Osteoblast (primary cell): ENCODE results near the gene ITGA2B. TPM values are rescaled to one million over a fixed set of nuclear protein-coding genes. Genes with fewer than 3 reads are reported as not detected.

Experiments
- DNase-seq: peaks from one replicate; pipeline ENCODE4 v3.0.0; 2011; ENCODE audit warnings: low spot score, mixed read lengths; ENCODE audit not compliant: insufficient read length; ENCODE audit errors: missing footprints
- H2AFZ ChIP-seq: 2 replicates; pipeline ENCODE4 v1.6.0; 2011; ENCODE audit warnings: mild to moderate bottlenecking, low read length
- H3K27ac ChIP-seq: 2 replicates; pipeline ENCODE4 v1.5.1; 2011; ENCODE audit warnings: mild to moderate bottlenecking, low read depth, low read length, moderate library complexity
- H3K27me3 ChIP-seq: 2 replicates; pipeline ENCODE4 v1.6.0; 2012; ENCODE audit warnings: mild to moderate bottlenecking, control low read depth, inconsistent platforms, low read length, moderate library complexity; ENCODE audit not compliant: insufficient read depth
- H3K36me3 ChIP-seq: 2 replicates; pipeline ENCODE4 v1.5.1; 2011; ENCODE audit warnings: mild to moderate bottlenecking, low read length, control low read depth, moderate library complexity; ENCODE audit not compliant: insufficient read depth
- H3K4me1 ChIP-seq: 2 replicates; pipeline ENCODE4 v1.5.1; 2011; ENCODE audit warnings: mild to moderate bottlenecking, low read length, control low read depth, moderate library complexity; ENCODE audit not compliant: insufficient read depth
- H3K4me2 ChIP-seq: 2 replicates; pipeline ENCODE4 v1.6.0; 2011; ENCODE audit warnings: mild to moderate bottlenecking, low read length; ENCODE audit not compliant: insufficient read depth
- H3K4me3 ChIP-seq: fragments of 200-600 bp; sonication (generic); 3 replicates; pipeline ENCODE4 v1.5.1; 2012; ENCODE audit warnings: mild to moderate bottlenecking, low read length, inconsistent platforms; ENCODE audit not compliant: insufficient read depth
- H3K79me2 ChIP-seq: 2 replicates; pipeline ENCODE4 v1.6.0; 2012; ENCODE audit warnings: mild to moderate bottlenecking, low read length, control low read depth, inconsistent platforms; ENCODE audit not compliant: insufficient read depth
- H3K9me3 ChIP-seq: 2 replicates; pipeline ENCODE4 v1.5.1; 2011; ENCODE audit warnings: low read depth, low read length, control low read depth
- H4K20me1 ChIP-seq: 2 replicates; pipeline ENCODE4 v1.6.0; 2012; ENCODE audit warnings: mild to moderate bottlenecking, low read length, control low read depth; ENCODE audit not compliant: insufficient read depth
- total RNA-seq: library from RNA; depleted of rRNA; stranded (reverse); fragments of >200 nt; gene quantifications from 2 replicates; pipeline ENCODE4 v1.2.3, GENCODE V29; 2012
- TF ChIP-seq, protein P1 (sequence below): IDR thresholded peaks from 2 replicates; pipeline ENCODE4 v1.5.1; 2011; ENCODE audit warnings: mild to moderate bottlenecking, low read depth, low read length, moderate library complexity; ENCODE audit errors: extremely low read depth

Gene ITGA2B
- total RNA-seq, 1 donor, result not detected

DNA sequence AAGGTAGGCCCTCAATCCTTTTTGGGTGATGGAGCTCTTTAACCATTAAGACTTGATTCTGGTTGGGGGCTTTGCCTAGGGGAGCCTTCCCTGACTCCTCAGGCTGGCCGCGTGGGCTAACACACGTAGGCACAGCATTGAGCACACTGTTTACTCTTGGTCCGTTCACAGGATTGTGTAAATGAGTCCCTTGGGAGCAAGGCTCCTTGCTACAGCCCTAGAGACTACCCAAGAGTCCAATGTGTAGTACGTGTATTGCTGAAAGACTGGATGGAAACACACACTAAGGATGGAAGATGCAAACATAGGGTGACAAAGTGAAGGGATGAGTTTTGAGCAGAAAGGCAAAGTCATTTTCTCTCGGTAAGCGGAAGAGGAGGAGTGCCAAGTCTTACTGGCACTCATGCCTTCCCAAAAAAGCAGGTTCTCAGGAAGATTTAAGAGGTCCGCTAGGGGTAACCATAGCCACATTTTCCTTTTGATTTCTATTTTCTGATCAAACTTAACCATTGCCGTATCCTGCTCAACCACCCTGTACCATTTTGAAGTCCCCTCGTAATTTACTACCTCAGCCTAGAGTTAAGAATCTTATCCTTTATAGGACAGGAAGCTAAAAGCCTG, 911 bp upstream of the ITGA2B start:
- Histone ChIP-seq H3K27me3 (peaks cover 12% of the 10 kb centered on the region), H3K27ac (no peak overlapping the region), H2AFZ (no peak overlapping the region), H3K4me1 (peaks cover 9% of the 10 kb centered on the region), H3K4me2 (no peak overlapping the region), H3K36me3 (no peaks in the 10 kb centered on the region), H3K79me2 (no peaks in the 10 kb centered on the region), H3K9me3 (no peaks in the 10 kb centered on the region), H3K4me3 (no peak overlapping the region), H4K20me1 (no peaks in the 10 kb centered on the region)
- TF ChIP-seq, protein P1, sequence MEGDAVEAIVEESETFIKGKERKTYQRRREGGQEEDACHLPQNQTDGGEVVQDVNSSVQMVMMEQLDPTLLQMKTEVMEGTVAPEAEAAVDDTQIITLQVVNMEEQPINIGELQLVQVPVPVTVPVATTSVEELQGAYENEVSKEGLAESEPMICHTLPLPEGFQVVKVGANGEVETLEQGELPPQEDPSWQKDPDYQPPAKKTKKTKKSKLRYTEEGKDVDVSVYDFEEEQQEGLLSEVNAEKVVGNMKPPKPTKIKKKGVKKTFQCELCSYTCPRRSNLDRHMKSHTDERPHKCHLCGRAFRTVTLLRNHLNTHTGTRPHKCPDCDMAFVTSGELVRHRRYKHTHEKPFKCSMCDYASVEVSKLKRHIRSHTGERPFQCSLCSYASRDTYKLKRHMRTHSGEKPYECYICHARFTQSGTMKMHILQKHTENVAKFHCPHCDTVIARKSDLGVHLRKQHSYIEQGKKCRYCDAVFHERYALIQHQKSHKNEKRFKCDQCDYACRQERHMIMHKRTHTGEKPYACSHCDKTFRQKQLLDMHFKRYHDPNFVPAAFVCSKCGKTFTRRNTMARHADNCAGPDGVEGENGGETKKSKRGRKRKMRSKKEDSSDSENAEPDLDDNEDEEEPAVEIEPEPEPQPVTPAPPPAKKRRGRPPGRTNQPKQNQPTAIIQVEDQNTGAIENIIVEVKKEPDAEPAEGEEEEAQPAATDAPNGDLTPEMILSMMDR, result no peak
- no peak for DNase-seq

DNA sequence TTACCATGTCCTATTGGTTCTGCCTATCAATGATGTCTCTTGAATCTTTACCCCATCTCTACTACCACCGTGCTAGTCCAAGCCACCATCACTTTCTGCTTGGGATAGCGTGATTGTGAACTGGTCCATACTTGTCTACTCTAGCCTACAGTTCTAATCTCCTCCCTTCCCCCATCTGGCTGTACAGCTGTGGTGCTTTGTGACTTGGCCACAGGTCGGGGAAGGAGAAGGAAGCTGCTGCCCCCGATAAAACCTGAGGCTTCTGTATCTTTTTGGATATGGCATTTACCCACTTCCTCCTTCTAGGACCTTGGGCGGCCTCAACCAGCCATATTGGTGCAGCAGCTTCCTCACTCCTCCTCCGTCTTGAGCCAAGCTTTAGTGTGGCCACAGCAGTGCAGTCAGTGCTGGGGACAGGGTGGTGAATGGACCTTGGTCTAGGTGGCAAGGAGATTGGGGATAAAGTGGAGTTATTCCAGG, 314 bp upstream of the ITGA2B start:
- DNase-seq, result no peak
- Histone ChIP-seq H2AFZ (no peak overlapping the region), H3K9me3 (no peaks in the 10 kb centered on the region), H3K4me3 (no peak overlapping the region), H3K36me3 (no peaks in the 10 kb centered on the region), H3K79me2 (no peaks in the 10 kb centered on the region), H3K27me3 (peaks cover 16% of the 10 kb centered on the region), H3K4me1 (peaks cover 9% of the 10 kb centered on the region), H4K20me1 (no peaks in the 10 kb centered on the region), H3K27ac (no peak overlapping the region), H3K4me2 (no peak overlapping the region)
- TF ChIP-seq, protein P1, result no peak

DNA sequence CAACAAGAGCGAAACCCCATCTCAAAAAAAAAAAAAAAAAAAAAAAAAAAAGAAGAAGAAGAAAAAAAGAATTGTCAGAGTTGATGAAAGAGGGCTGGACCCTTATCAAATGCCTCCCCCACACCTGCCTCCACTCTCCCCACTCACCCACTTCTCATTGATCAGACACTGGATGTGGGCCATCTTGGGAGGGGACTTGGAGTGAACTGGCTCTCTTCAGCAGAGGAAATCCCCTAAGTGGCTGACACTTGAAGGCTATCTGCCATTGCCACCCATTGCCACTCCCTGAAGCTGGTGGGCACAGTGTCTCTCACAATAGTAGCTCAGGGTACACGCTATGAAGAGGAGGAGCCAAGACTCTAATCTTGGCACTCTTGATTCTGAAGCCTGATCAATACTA, 1.6 kb downstream of the ITGA2B start:
- Histone ChIP-seq H3K9me3 (no peaks in the 10 kb centered on the region), H3K79me2 (no peaks in the 10 kb centered on the region), H3K4me3 (no peak overlapping the region), H3K4me1 (peaks cover 6% of the 10 kb centered on the region), H2AFZ (no peak overlapping the region), H3K27ac (no peak overlapping the region), H3K27me3 (peaks cover 32% of the 10 kb centered on the region), H3K36me3 (no peaks in the 10 kb centered on the region), H3K4me2 (no peak overlapping the region), H4K20me1 (no peaks in the 10 kb centered on the region)
- TF ChIP-seq, protein P1, result no peak
- no peak for DNase-seq

DNA sequence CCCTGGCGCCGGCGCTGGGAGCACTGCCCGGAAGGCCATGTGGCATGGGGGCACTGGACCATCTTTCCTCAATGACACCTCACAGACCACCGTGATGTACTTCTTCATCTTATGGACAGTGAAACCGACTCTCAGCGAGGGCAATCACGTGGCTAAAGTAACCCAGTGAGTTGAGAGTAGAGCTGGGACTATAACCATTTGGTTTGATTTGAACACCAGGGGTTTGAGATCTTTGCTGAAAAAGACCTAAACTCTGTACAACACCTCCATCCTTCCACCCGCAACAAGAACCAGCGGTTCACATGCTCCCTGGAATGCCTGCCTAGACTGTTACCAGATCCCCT, 3.3 kb downstream of the ITGA2B start:
- no peak overlapping the region for H2AFZ ChIP-seq
- no peaks in the 10 kb centered on the region for H4K20me1 ChIP-seq
- peaks cover 6% of the 10 kb centered on the region for H3K4me1 ChIP-seq
- H3K4me3 ChIP-seq, result peak overlapping the region; percentile 69
- DNase-seq, result no peak
- TF ChIP-seq, protein P1, result no peak
- H3K36me3 ChIP-seq, result no peaks in the 10 kb centered on the region
- no peaks in the 10 kb centered on the region for H3K79me2 ChIP-seq
- no peak overlapping the region for H3K27ac ChIP-seq
- H3K9me3 ChIP-seq, result no peaks in the 10 kb centered on the region
- peak overlapping the region; percentile 83 for H3K4me2 ChIP-seq
- H3K27me3 ChIP-seq, result peaks cover 35% of the 10 kb centered on the region
